Natural killer cell (primary cell): ENCODE results near the gene C6orf118. TPM values are rescaled to one million over a fixed set of nuclear protein-coding genes. Genes with fewer than 3 reads are reported as not detected.

Experiments used
- ATAC-seq, 3 donors: fragments of 150-1000 bp in 2 of 3; fragments of 200-7000 bp in 1 of 3; cut with Tn5 transposase; 1 replicate in 1 of 3; 2 replicates in 2 of 3; pipeline ENCODE4 v1.10.0; 2021; ENCODE audit warnings: mild to moderate bottlenecking in 2 of 3, moderate library complexity in 2 of 3
- DNase-seq, 2 donors: peaks; one replicate each; pipeline versions ENCODE4 v3.0.0 to v3.0.0-alpha.2; 2013 to 2021; ENCODE audit warnings: mixed read lengths in 1 of 2
- H3K27ac ChIP-seq: one replicate; pipeline ENCODE4 v1.5.1; 2013; ENCODE audit warnings: mild to moderate bottlenecking, low read length
- H3K27me3 ChIP-seq: one replicate; pipeline ENCODE4 v1.6.1; 2013; ENCODE audit warnings: low read length; ENCODE audit not compliant: control insufficient read depth, insufficient read depth
- H3K36me3 ChIP-seq: one replicate; pipeline ENCODE4 v1.6.1; 2013; ENCODE audit warnings: low read length; ENCODE audit not compliant: control insufficient read depth, insufficient read depth
- H3K4me1 ChIP-seq: one replicate; pipeline ENCODE4 v1.6.1; 2013; ENCODE audit warnings: low read length; ENCODE audit not compliant: control insufficient read depth, insufficient read depth
- H3K4me3 ChIP-seq: one replicate; pipeline ENCODE4 v1.5.1; 2013; ENCODE audit warnings: low read length
- H3K9me3 ChIP-seq: one replicate; pipeline ENCODE4 v1.6.1; 2013; ENCODE audit warnings: low read length; ENCODE audit not compliant: control insufficient read depth, insufficient read depth
- H3K27ac Mint-ChIP-seq, 2 donors: one replicate each; pipeline ENCODE4 v1.8.0; 2022; ENCODE audit warnings: mild to moderate bottlenecking in 2 of 2, mixed read lengths in 2 of 2, moderate library complexity in 1 of 2
- H3K27me3 Mint-ChIP-seq, 2 donors: one replicate each; pipeline ENCODE4 v1.8.0; 2022; ENCODE audit warnings: low read depth in 2 of 2, mixed read lengths in 2 of 2
- H3K36me3 Mint-ChIP-seq: one replicate; pipeline ENCODE4 v1.8.0; 2022; ENCODE audit warnings: mixed read lengths
- H3K4me1 Mint-ChIP-seq, 2 donors: one replicate each; pipeline ENCODE4 v1.8.0; 2022; ENCODE audit warnings: mixed read lengths in 2 of 2
- H3K4me3 Mint-ChIP-seq: one replicate; pipeline ENCODE4 v1.8.0; 2022; ENCODE audit warnings: mild to moderate bottlenecking, moderate library complexity, mixed read lengths
- H3K9me3 Mint-ChIP-seq, 2 donors: one replicate each; pipeline ENCODE4 v1.8.0; 2022; ENCODE audit warnings: mixed read lengths in 2 of 2
- WGBS: methylation state at CpG from one replicate; pipeline ENCODE4 v1.1.7; 2013; ENCODE audit warnings: missing lambda C conversion rate; ENCODE audit not compliant: insufficient coverage; 5-methylcytosine and 5-hydroxymethylcytosine counted together
- intact Hi-C: fragments of 100-400 bp; cut with micrococcal nuclease; formaldehyde crosslinking; loops from one replicate; pipeline ENCODE4 v1.14.2; 2022
- total RNA-seq, 4 donors: library from RNA; stranded (reverse); fragments of 120-200 nt in 1 of 4; gene quantifications; one replicate each; pipeline versions ENCODE4 v1.2.3 to v1.2.4, GENCODE V29; 2013 to 2022
- TF ChIP-seq, protein P1 (sequence below): fragments of 200-600 bp; IDR thresholded peaks from one replicate; pipeline ENCODE4 v1.8.0; 2022; ENCODE audit warnings: antibody characterized with exemption

The C6orf118 gene
- total RNA-seq, 3 donors from 2014 or later (not counting 1 experiment from before 2014, with no cell fraction given), result not detected

DNA sequence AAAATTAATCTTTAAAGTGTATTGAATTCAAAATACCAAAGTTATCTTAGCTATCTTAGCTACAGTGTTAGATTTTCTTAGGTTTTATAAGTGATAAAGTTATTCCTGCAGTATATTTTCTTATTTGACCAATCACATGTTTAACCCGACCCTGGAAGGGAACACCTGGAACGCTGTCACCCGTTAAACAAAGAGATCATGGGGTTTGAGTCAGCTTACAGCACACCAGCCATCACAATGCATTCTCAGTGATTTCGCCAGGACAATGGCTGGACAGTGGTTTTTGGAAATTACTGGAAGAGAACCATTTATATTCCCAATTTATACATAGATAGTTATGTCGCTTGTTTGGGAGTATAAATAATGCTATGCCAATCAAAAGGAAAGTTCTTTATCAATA is 10.5 kb downstream of the C6orf118 start:
- 81% methylated on average over 3 of the region's 5 CpGs for WGBS
- Histone ChIP-seq H3K9me3 (peaks cover 9% of the 10 kb centered on the region), H3K27me3 (no peaks in the 10 kb centered on the region), H3K4me1 (no peaks in the 10 kb centered on the region), H3K27ac (no peak overlapping the region), H3K4me3 (no peak overlapping the region), H3K36me3 (no peaks in the 10 kb centered on the region)
- Mint-ChIP-seq H3K9me3 (peaks cover 2 to 16% of the 10 kb centered on the region in 2 donors), H3K36me3 (peaks cover 6% of the 10 kb centered on the region), H3K4me3 (no peak overlapping the region), H3K4me1 (no peaks in the 10 kb centered on the region), H3K27ac (no peak overlapping the region), H3K27me3 (no peaks in the 10 kb centered on the region)
- intact Hi-C loops, result no loop called here
- DNase-seq, result no peak
- ATAC-seq, result no peak
- TF ChIP-seq, protein P1, sequence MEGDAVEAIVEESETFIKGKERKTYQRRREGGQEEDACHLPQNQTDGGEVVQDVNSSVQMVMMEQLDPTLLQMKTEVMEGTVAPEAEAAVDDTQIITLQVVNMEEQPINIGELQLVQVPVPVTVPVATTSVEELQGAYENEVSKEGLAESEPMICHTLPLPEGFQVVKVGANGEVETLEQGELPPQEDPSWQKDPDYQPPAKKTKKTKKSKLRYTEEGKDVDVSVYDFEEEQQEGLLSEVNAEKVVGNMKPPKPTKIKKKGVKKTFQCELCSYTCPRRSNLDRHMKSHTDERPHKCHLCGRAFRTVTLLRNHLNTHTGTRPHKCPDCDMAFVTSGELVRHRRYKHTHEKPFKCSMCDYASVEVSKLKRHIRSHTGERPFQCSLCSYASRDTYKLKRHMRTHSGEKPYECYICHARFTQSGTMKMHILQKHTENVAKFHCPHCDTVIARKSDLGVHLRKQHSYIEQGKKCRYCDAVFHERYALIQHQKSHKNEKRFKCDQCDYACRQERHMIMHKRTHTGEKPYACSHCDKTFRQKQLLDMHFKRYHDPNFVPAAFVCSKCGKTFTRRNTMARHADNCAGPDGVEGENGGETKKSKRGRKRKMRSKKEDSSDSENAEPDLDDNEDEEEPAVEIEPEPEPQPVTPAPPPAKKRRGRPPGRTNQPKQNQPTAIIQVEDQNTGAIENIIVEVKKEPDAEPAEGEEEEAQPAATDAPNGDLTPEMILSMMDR, result no peak

DNA sequence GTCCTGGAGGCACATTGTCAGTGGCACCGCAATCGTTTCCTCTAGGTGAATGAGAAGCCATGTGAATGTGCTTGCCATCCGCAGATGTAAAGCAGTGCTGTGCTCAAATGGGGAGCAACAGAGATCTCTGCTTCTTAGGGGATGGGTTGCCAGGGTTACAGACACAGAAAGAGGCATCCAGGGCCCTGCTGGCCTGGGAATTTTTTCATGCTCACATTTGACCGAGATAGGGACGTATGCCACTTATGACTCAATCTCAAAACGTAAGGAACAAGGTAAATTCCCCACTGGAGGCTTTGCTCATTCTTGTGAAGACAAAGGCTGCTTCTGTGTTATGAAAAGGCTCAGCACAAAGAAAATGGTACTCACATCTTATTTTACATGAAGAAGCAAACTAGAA is 11.0 kb downstream of the C6orf118 start:
- no peak for DNase-seq
- H3K9me3 Mint-ChIP-seq, result peaks cover 2 to 16% of the 10 kb centered on the region in 2 donors
- no peaks in the 10 kb centered on the region for H3K27me3 ChIP-seq
- no peaks in the 10 kb centered on the region for H3K4me1 Mint-ChIP-seq
- no peaks in the 10 kb centered on the region for H3K4me1 ChIP-seq
- H3K27me3 Mint-ChIP-seq, result no peaks in the 10 kb centered on the region
- H3K4me3 Mint-ChIP-seq, result no peak overlapping the region
- intact Hi-C loops, result no loop called here
- H3K27ac Mint-ChIP-seq, result no peak overlapping the region
- H3K36me3 Mint-ChIP-seq, result peaks cover 6% of the 10 kb centered on the region
- H3K4me3 ChIP-seq, result no peak overlapping the region
- no peaks in the 10 kb centered on the region for H3K36me3 ChIP-seq
- TF ChIP-seq, protein P1, result no peak
- ATAC-seq, result no peak
- H3K27ac ChIP-seq, result no peak overlapping the region
- 91% methylated on average over 6 of the region's 6 CpGs for WGBS
- peaks cover 9% of the 10 kb centered on the region for H3K9me3 ChIP-seq

DNA sequence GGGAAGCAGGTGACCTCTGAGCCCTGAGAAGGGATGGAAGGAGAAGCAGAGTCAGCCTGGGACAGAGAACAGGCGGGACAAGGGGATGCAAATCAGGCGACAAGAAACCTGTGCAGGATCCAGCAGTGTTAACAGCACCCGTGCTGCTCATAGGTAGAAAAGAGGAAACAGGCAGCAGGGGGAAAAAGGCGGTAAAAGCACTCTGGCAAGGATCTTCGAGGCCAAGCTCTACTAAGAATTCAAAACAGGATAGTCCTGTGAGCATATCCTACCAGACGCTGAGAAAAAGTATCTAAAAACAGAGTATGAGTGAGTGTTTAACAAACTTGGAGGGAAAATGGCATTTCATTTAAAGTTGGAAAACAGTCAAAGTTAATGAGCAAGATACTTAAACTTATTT is 16.7 kb downstream of the C6orf118 start:
- WGBS, result 75% methylated on average over 6 of the region's 6 CpGs
- TF ChIP-seq, protein P1, result no peak
- H3K4me1 Mint-ChIP-seq, result no peaks in the 10 kb centered on the region
- Histone ChIP-seq H3K36me3 (no peaks in the 10 kb centered on the region), H3K4me1 (no peaks in the 10 kb centered on the region), H3K9me3 (peaks cover 4% of the 10 kb centered on the region), H3K27ac (no peak overlapping the region), H3K4me3 (no peak overlapping the region), H3K27me3 (no peaks in the 10 kb centered on the region)
- peaks cover 13 to 22% of the 10 kb centered on the region in 2 donors for H3K9me3 Mint-ChIP-seq
- no peaks in the 10 kb centered on the region for H3K27me3 Mint-ChIP-seq
- no peak overlapping the region for H3K4me3 Mint-ChIP-seq
- DNase-seq (no peak), ATAC-seq (no peak)
- no peak overlapping the region for H3K27ac Mint-ChIP-seq
- H3K36me3 Mint-ChIP-seq, result no peaks in the 10 kb centered on the region
- intact Hi-C loops, result no loop called here

DNA sequence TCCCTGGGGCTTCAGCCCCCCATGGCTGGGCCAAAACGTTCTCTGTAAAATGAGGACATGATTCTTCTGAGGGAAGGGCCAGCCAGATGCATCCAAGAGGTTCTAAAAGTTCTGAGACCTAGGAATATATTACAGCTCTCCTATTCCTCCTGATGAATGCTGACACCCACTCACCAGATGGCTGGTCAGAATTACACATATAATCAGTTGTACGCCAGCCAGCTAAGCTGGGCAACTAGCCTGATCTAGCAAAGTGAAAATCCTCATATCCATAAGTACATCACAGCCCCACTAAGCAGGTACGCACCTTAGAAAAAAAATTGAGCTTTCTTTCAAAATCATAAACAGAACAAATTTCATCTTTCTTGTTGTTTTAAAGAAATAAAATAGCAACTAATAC is 34.8 kb downstream of the C6orf118 start:
- no peaks in the 10 kb centered on the region for H3K36me3 ChIP-seq
- Mint-ChIP-seq H3K36me3 (no peaks in the 10 kb centered on the region), H3K9me3 (peaks cover 18 to 27% of the 10 kb centered on the region in 2 donors), H3K27ac (no peak overlapping the region), H3K27me3 (no peaks in the 10 kb centered on the region), H3K4me3 (no peak overlapping the region), H3K4me1 (no peaks in the 10 kb centered on the region)
- no peaks in the 10 kb centered on the region for H3K4me1 ChIP-seq
- ATAC-seq (no peak), DNase-seq (no peak)
- WGBS, result 63% methylated on average over 2 of the region's 3 CpGs
- H3K27me3 ChIP-seq, result no peaks in the 10 kb centered on the region
- H3K9me3 ChIP-seq, result no peaks in the 10 kb centered on the region
- intact Hi-C loops, result no loop called here
- no peak overlapping the region for H3K27ac ChIP-seq
- TF ChIP-seq, protein P1, result no peak
- no peak overlapping the region for H3K4me3 ChIP-seq
